Ishikawa (cell line): ENCODE data around the gene IGF1R.

Experiments used
- CEBPB ChIP-seq: IDR thresholded peaks from 2 replicates; pipeline ENCODE4 v1.6.1; 2012
- CREB1 ChIP-seq: IDR thresholded peaks from 2 replicates; pipeline ENCODE4 v1.6.1; 2012; ENCODE audit warnings: low read depth
- EGR1 ChIP-seq: IDR thresholded peaks from 2 replicates; pipeline ENCODE4 v1.6.1; 2012
- EP300 ChIP-seq: IDR thresholded peaks from 2 replicates; pipeline ENCODE4 v1.6.1; 2012; ENCODE audit warnings: borderline replicate concordance
- FOXM1 ChIP-seq: IDR thresholded peaks from 2 replicates; pipeline ENCODE4 v1.6.1; 2012; ENCODE audit warnings: low read depth, borderline replicate concordance
- NFIC ChIP-seq: IDR thresholded peaks from 2 replicates; pipeline ENCODE4 v1.6.1; 2012
- RAD21 ChIP-seq: IDR thresholded peaks from 2 replicates; pipeline ENCODE4 v1.6.1; 2012; ENCODE audit warnings: low read depth
- TAF1 ChIP-seq: IDR thresholded peaks from 2 replicates; pipeline ENCODE4 v1.6.1; 2012; ENCODE audit warnings: low read depth, mild to moderate bottlenecking
- TCF12 ChIP-seq: IDR thresholded peaks from 2 replicates; pipeline ENCODE4 v1.6.1; 2012; ENCODE audit warnings: low read depth
- TEAD4 ChIP-seq: IDR thresholded peaks from 2 replicates; pipeline ENCODE4 v1.6.1; 2012
- YY1 ChIP-seq: IDR thresholded peaks from 2 replicates; pipeline ENCODE4 v1.6.1; 2012; ENCODE audit warnings: low read depth
- ZBTB7A ChIP-seq: IDR thresholded peaks from 2 replicates; pipeline ENCODE4 v1.6.1; 2012; ENCODE audit warnings: low read depth
- TF ChIP-seq, protein P1 (sequence below): IDR thresholded peaks from 2 replicates; pipeline ENCODE4 v1.6.1; 2012; ENCODE audit warnings: low read depth, mild to moderate bottlenecking
- TF ChIP-seq, protein P2 (sequence below): IDR thresholded peaks from 2 replicates; pipeline ENCODE4 v1.6.1; 2012
- TF ChIP-seq, protein P3 (sequence below): IDR thresholded peaks from 2 replicates; pipeline ENCODE4 v1.6.1; 2012

IGF1R gene

DNA sequence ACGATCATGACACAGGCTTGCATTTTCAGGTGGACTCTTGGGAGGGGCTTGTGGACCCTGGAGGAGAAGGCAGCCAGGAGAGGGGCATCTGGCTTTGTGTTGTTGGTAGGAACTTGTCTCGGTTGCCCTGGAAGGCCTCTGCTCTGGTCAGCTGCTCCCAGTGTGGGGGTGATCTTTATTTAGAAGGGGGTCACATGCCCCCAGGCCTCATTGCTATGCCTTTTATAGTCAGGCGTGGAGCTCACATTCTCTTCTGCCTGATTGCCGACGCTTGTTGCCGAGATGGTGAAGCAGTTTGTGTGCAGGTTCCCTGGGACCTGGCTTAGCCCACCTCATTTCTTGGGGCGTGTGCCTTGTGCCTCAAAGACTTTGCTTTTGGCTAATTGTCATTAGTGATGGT is 66.6 kb downstream of the IGF1R start:
- TF ChIP-seq RAD21: no peak
- no peak for TF ChIP-seq TAF1
- no peak for TF ChIP-seq ZBTB7A
- TF ChIP-seq, protein P1, sequence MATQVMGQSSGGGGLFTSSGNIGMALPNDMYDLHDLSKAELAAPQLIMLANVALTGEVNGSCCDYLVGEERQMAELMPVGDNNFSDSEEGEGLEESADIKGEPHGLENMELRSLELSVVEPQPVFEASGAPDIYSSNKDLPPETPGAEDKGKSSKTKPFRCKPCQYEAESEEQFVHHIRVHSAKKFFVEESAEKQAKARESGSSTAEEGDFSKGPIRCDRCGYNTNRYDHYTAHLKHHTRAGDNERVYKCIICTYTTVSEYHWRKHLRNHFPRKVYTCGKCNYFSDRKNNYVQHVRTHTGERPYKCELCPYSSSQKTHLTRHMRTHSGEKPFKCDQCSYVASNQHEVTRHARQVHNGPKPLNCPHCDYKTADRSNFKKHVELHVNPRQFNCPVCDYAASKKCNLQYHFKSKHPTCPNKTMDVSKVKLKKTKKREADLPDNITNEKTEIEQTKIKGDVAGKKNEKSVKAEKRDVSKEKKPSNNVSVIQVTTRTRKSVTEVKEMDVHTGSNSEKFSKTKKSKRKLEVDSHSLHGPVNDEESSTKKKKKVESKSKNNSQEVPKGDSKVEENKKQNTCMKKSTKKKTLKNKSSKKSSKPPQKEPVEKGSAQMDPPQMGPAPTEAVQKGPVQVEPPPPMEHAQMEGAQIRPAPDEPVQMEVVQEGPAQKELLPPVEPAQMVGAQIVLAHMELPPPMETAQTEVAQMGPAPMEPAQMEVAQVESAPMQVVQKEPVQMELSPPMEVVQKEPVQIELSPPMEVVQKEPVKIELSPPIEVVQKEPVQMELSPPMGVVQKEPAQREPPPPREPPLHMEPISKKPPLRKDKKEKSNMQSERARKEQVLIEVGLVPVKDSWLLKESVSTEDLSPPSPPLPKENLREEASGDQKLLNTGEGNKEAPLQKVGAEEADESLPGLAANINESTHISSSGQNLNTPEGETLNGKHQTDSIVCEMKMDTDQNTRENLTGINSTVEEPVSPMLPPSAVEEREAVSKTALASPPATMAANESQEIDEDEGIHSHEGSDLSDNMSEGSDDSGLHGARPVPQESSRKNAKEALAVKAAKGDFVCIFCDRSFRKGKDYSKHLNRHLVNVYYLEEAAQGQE: no peak
- no peak for TF ChIP-seq EP300

DNA sequence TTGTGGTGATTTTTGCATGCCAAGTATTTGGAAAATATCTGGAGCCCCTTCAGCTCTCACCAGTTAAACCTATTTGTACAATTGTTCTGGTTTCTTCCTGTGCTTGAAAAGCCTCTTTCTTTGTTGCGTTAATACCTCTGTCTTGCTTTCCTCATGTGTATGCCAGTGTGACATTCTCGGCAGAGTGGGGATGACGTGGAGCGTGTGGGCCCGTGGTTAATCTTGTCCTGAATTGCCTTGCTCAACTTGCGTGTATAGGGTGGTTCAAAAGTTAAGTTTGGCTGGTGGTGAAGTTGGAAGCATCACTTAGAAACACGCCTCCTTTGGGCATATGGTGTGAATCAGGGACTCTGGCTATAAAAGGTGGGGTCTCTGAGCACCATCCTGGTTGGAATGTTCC is 67.1 kb downstream of the IGF1R start:
- no peak for TF ChIP-seq EP300
- TF ChIP-seq, protein P2, sequence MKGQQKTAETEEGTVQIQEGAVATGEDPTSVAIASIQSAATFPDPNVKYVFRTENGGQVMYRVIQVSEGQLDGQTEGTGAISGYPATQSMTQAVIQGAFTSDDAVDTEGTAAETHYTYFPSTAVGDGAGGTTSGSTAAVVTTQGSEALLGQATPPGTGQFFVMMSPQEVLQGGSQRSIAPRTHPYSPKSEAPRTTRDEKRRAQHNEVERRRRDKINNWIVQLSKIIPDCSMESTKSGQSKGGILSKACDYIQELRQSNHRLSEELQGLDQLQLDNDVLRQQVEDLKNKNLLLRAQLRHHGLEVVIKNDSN: no peak
- no peak for TF ChIP-seq FOXM1
- TF ChIP-seq, protein P3, sequence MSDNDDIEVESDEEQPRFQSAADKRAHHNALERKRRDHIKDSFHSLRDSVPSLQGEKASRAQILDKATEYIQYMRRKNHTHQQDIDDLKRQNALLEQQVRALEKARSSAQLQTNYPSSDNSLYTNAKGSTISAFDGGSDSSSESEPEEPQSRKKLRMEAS: no peak
- TF ChIP-seq CREB1: no peak
- TF ChIP-seq ZBTB7A: no peak
- TF ChIP-seq CEBPB: no peak
- no peak for TF ChIP-seq EGR1
- TF ChIP-seq TCF12: no peak
- TF ChIP-seq NFIC: no peak
- TF ChIP-seq RAD21: no peak
- TF ChIP-seq, protein P1: no peak

DNA sequence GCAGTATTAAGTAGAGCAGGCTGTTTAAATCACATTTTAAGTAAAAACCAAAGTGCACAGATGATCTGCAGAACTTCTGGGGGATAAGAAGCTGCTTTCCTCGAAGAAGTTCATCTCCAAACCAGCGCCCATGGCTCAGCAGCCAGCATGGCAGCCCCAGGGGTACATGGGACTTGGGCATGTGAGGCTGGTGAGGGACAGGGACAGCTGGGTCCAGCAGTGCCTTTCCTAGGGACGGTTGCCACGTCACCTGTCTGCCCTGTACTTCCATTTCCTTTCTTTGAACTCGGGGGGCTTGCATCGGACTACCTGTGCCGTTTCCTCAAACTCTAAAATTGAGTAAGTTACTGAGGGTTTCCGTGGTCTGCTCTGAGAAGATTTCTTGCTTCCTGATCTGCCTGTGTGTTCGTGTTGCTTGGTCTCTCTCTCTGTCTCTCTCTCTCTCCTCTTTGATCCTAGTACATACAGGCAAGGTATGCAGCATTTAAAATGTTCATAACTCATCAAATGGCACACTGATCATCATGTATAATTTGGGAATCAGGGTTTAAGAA is 67.6 kb downstream of the IGF1R start:
- no peak for TF ChIP-seq ZBTB7A
- TF ChIP-seq RAD21: no peak
- TF ChIP-seq EP300: no peak
- TF ChIP-seq CREB1: no peak
- TF ChIP-seq FOXM1: no peak
- TF ChIP-seq TEAD4: no peak
- TF ChIP-seq, protein P2: no peak
- no peak for TF ChIP-seq TAF1
- no peak for TF ChIP-seq NFIC
- no peak for TF ChIP-seq TCF12

DNA sequence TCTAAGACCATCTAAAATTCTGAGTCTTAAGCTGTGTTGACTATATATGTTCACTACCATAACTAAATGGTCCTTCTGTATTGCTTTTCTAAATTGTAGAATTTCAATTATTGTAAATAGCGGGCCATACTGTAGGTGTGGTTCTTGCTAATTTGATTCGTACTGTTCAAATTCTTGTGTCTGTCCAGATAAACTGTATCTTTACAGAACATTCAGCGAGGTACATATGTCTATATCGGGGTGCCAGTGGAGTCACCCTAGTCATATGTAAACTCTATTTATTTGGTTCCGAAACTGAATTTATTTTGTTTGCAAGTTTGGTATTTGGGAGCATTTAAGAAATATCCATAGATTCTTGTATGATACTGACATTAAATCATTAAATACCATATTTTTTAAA is 69.0 kb downstream of the IGF1R start:
- TF ChIP-seq YY1: no peak
- TF ChIP-seq CEBPB: no peak

DNA sequence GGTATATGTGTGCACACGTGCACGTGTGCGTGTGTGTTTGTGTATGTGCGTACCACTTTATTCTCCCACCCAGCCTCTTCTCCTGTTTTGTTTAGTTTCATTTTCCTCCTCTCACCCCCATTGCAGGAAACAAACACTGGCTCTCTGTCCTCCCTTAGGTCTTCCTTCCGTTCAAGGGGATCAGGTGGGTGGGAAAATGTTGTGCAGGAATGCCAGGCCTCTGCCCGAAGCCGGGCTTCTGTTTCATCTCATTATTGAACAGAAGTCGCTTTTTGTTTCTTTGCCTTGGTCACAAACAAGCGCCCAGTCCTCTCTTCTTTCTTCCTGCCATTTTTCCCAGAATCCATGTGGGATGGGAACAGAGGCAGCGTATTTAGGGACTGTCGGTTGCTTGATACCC is 69.6 kb downstream of the IGF1R start:
- TF ChIP-seq EP300 (no peak), TCF12 (no peak), CEBPB (no peak), RAD21 (no peak), NFIC (no peak), FOXM1 (no peak), TEAD4 (no peak), EGR1 (no peak), CREB1 (no peak), YY1 (no peak), ZBTB7A (no peak), TAF1 (no peak)
- TF ChIP-seq, protein P1: no peak
- TF ChIP-seq, protein P3: no peak
- TF ChIP-seq, protein P2: no peak
